Ishikawa (cell line): ENCODE measurements around the gene FSIP1.

Experiments
- CEBPB ChIP-seq: IDR thresholded peaks from 2 replicates; pipeline ENCODE4 v1.6.1; 2012
- EP300 ChIP-seq: IDR thresholded peaks from 2 replicates; pipeline ENCODE4 v1.6.1; 2012; ENCODE audit warnings: borderline replicate concordance
- NFIC ChIP-seq: IDR thresholded peaks from 2 replicates; pipeline ENCODE4 v1.6.1; 2012
- REST ChIP-seq: IDR thresholded peaks from 2 replicates; pipeline ENCODE4 v1.6.1; 2012; ENCODE audit warnings: low read depth, mild to moderate bottlenecking
- TAF1 ChIP-seq: IDR thresholded peaks from 2 replicates; pipeline ENCODE4 v1.6.1; 2012; ENCODE audit warnings: low read depth, mild to moderate bottlenecking
- TEAD4 ChIP-seq: IDR thresholded peaks from 2 replicates; pipeline ENCODE4 v1.6.1; 2012
- USF1 ChIP-seq: IDR thresholded peaks from 2 replicates; pipeline ENCODE4 v1.6.1; 2012
- YY1 ChIP-seq: IDR thresholded peaks from 2 replicates; pipeline ENCODE4 v1.6.1; 2012; ENCODE audit warnings: low read depth

- TF ChIP-seq TEAD4, result no peak
- no peak for TF ChIP-seq USF1
- TF ChIP-seq CEBPB, result no peak
- no peak for TF ChIP-seq EP300
- TF ChIP-seq YY1, result no peak
- TF ChIP-seq TAF1, result no peak
- TF ChIP-seq NFIC, result no peak
- TF ChIP-seq REST, result no peak
Observed at GRCh38 chr15:39595338-39596221, 187.1 kb downstream of the FSIP1 start.
